GM19324 (cell line): Measurements from ENCODE around the gene GPR107.
A peak's percentile ranks its signal among the peaks of the same experiment; 100 is the strongest.
"Not testable (repeated sequence)": the region's sequence is repeated elsewhere in the genome, so short reads cannot be mapped to it uniquely, and the experiment has no call there.

ENCODE experiments used
- ATAC-seq: cut with Tn5 transposase; IDR thresholded peaks from one replicate; pipeline ENCODE4 v1.9.1; 2021; ENCODE audit warnings: mild to moderate bottlenecking, moderate library complexity; ENCODE audit not compliant: unreplicated experiment, low FRiP score

The GPR107 gene

GRCh38 chr9:130053504-130054324, at the start of gene GPR107:
TSS of gene GPR107 (plus strand) at chr9:130053906. CDS start at chr9:130053933, 27 bp downstream.
- peak; percentile 82 for ATAC-seq

GRCh38 chr9:130003943-130004552, 49.7 kb upstream of the GPR107 start:
- ATAC-seq, result no peak

GRCh38 chr9:130006952-130007351, 46.8 kb upstream of the GPR107 start:
- ATAC-seq, result not testable (repeated sequence)

GRCh38 chr9:130008538-130008937, 45.2 kb upstream of the GPR107 start:
- ATAC-seq, result no peak

- not testable (repeated sequence) for ATAC-seq
Observed at GRCh38 chr9:130009546-130009945, 44.2 kb upstream of the GPR107 start.

GRCh38 chr9:130010151-130010988, 43.3 kb upstream of the GPR107 start:
- no peak for ATAC-seq

- ATAC-seq, result no peak
Observed at GRCh38 chr9:130013326-130013725, 40.4 kb upstream of the GPR107 start.

- ATAC-seq, result no peak
Observed at GRCh38 chr9:130015353-130016019, 38.2 kb upstream of the GPR107 start.

GRCh38 chr9:130017076-130017475, 36.6 kb upstream of the GPR107 start:
- ATAC-seq, result no peak

GRCh38 chr9:130017510-130017909, 36.2 kb upstream of the GPR107 start:
- ATAC-seq, result not testable (repeated sequence)

- ATAC-seq, result no peak
Observed at GRCh38 chr9:130018265-130018664, 35.4 kb upstream of the GPR107 start.

- ATAC-seq, result no peak
Observed at GRCh38 chr9:130020618-130021017, 33.1 kb upstream of the GPR107 start.

- no peak for ATAC-seq
Observed at GRCh38 chr9:130021123-130021522, 32.6 kb upstream of the GPR107 start.

GRCh38 chr9:130021842-130022241, 31.9 kb upstream of the GPR107 start:
- not testable (repeated sequence) for ATAC-seq

GRCh38 chr9:130022566-130023143, 31.1 kb upstream of the GPR107 start:
- ATAC-seq, result no peak

GRCh38 chr9:130023144-130023787, 30.4 kb upstream of the GPR107 start:
- no peak for ATAC-seq

GRCh38 chr9:130023994-130024596, 29.6 kb upstream of the GPR107 start:
- no peak for ATAC-seq

GRCh38 chr9:130024597-130024994, 29.1 kb upstream of the GPR107 start:
- ATAC-seq, result no peak
